Fibroblast of skin of left quadriceps (primary cell): ENCODE data around the gene RPS4Y1.
"Not testable (repeated sequence)": the region's sequence is repeated elsewhere in the genome, so short reads cannot be mapped to it uniquely, and the experiment has no call there.

Experiments used
- DNase-seq, 2 experiments: peaks; one replicate each; pipeline ENCODE4 v3.0.0-alpha.2; 2013; ENCODE audit warnings: low read depth in 2 of 2

Gene RPS4Y1

DNA sequence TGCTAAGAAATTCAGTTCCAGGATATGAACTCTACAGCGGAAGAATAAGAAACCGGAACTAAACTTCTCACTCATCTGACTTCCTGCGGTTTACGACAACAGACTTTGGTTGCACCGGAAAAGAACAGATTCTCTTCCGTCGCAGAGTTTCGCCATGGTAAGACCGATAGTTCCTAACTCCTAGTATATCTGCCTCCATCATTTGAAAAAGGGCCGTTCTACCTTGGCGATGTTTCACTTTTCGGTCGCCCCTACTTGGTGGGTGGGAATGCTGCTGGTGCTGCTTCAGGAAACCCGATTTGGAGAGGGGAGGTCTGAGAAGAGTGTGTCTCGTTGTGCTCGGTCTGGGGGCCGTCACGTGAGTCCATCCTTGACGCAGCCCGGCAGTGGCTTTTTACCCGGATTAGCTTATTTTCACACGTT, at the start of gene RPS4Y1:
TSS of gene RPS4Y1 (plus strand) at position 132 of the 423 bp plus-strand sequence. CDS start at position 155, 23 bp downstream.
- peak; percentile 45 to 53 for DNase-seq

GRCh38 chrY:2796977-2797523, 44.4 kb upstream of the RPS4Y1 start:
- no peak for DNase-seq

DNA sequence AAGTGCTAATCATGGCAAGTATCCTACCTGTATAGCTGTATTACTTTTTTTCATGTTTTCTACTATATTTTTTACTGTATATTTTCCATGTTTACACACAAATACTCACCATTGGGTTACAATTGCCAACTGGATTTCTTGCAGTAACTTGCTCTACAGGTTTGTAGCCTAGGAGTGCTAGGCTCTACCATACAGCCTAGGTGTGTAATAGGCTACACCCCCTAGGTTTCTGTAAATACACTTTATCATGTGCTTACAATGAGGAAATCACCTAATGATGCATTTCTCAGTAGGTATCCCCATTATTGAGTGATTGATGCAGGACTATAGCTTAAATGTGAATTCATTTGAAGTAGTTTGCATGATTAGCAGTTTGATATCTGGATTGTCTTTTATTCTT, 43.4 kb upstream of the RPS4Y1 start:
- no peak for DNase-seq

DNA sequence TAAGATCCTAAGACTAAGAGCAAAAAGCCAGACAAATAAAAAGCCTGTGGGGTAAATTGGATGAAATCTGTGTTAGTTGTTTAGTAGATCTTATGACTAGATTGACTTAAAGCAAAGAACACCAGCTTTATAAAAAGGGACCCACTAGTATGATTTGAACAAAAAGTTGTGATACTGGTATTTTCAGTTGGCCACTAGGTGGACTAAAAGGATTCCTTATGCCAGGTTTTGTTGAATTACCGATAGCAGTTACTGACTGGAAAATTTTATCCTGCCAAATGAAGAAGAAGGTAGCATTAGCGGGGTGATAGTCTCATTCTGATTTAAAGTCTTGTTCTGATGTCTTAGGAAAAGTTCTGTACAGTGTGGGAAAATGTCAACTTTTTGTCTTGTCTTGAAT, 41.2 kb upstream of the RPS4Y1 start:
- no peak for DNase-seq

DNA sequence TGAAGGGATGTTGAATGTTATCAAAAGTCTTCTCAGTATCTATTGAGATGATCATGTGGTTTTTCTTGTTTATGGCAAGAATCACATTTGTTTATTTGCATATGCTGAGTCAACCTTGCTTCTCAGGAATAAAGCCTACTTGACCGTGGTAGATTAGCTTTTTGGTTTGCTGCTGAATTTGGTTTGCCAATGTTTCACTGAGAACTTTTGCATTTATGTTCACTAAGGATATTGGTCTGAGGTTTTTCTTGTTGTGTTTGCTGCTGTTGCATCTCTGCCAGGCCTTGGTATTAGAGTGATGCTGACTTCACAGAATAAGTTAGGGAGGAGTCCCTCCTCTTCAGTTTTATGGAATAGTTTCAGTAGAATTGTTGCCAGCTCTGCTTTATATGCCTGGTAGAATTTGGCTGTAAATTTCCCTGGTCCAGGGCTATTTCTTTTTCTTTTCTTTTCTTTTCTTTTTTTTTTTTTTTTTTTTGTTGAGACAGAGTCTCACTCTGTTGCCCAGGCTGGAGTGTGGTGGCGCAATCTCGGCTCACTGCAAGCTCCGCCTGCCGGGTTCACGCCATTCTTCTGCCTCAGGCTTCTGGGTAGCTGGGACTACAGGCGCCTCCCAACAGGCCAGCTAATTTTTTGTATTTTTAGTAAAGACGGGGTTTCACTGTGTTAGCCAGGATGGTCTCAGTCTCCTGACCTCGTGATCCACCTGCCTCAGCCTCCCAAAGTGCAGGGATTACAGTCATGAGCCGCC, 24.1 kb upstream of the RPS4Y1 start:
- not testable (repeated sequence) for DNase-seq

GRCh38 chrY:2824471-2824870, 16.9 kb upstream of the RPS4Y1 start:
- no peak for DNase-seq

GRCh38 chrY:2828497-2828896, 12.9 kb upstream of the RPS4Y1 start:
- DNase-seq: no peak

DNA sequence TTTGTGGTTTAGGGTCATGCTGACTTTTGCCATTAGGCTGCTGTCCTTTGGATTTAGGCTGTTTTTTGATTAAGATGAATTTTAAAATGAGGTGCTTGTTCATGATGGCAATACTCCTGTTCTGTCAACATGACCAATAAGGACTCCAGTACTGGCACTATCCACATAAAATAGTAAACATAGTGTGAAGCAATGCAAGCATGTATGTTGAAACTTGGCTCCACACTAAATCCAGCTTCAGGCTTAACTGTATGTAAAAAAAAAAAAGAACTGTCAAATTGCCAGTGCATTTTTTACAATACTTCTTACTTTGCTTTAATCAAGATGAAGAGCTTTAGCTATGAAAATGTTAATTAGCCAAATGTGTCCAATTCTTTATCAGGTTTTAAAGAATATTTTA, 6.2 kb upstream of the RPS4Y1 start:
- no peak for DNase-seq

- DNase-seq: no peak
These were observed 4.3 kb upstream of the RPS4Y1 start for GRCh38 chrY:2837078-2837477.

- DNase-seq: no peak
These were observed 3.5 kb upstream of the RPS4Y1 start for GRCh38 chrY:2837932-2838331.

GRCh38 chrY:2846791-2847190, 5.4 kb downstream of the RPS4Y1 start:
- DNase-seq: no peak

DNA sequence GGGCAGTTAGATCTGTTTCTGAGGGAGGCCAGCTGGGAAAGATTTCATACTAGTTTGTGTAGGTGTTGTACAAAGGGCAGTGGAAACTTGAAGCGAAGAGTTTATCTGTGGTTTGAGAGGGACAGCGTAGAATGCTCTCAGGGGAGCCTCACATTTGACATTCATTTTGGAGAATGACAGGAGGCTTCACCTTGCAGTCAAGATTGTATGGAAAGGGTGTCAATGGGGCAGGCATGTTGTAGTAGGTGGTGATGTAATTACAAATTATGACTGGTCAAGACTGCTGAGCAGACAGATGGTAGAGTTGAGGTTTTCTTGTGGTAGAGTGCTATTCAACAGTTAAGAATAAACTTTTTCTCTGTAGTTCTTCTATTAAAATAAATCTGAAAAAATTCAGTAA, 7.0 kb downstream of the RPS4Y1 start:
- DNase-seq: no peak

DNA sequence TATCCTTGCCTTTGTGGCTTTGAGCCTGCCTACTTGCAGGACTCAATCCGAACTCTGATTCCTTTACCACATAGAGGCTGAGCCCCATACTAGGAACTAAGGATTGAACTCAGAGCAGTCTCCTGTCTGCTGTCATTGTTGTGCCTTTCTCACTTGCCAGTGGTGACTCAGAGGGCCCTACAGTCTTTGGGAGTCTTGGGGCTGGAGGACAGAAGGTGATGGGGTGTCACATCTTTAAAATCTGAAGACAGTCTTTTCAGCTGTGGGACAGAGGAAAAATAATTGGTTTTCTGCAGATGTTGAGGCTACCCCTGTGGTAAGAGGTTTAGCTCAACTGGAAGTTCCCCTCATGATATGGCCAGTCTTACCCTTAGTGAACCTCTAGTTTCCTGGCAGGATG, 8.0 kb downstream of the RPS4Y1 start:
- DNase-seq: no peak

DNA sequence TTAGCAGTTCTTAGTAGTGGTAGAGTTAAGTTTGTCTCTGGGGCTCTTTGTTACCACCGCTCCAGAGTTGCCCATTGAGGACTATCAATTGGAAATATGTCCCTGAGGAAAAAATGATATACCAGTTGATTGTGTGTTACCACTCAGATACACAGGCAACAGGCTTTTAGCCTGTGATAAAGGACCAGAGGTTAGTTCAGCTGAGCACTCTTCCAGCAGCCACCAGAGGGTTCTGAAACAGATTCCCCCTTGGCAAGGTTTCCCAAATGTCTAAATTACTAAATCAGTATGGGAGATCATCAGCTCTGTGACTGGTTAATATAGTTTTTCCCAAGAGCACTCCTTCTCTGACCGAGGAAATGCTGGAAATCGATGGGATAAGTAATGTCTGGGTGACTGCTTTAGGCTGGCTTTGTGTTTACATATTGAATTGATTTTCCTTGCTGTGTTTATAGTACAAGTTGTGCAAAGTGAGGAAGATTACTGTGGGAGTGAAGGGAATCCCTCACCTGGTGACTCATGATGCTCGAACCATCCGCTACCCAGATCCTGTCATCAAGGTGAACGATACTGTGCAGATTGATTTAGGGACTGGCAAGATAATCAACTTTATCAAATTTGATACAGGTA, 12.9 kb downstream of the RPS4Y1 start:
- no peak for DNase-seq

DNA sequence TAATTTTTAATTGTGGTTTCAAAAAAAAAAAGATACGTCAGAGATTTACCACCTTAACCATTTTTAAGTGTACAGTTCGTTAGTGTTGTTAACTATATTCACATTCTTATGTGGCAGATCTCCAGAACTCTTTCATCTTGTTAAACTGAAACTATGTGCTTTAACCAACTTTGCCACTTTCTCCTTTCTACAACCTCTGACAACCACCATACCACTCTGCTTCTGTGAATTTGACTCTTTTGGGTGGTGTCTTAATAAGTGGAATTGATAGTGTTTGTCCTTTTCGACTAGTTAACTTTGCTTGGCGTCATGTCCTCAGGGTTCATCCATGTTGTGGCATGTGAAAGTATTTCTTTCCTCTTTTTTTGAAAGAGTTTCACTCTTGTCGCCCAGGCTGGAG, 15.7 kb downstream of the RPS4Y1 start:
- no peak for DNase-seq

- DNase-seq: peak; percentile 0 to 1
These were observed 16.3 kb downstream of the RPS4Y1 start for GRCh38 chrY:2857686-2858085.

- DNase-seq: peak; percentile 1 to 2
These were observed 18.4 kb downstream of the RPS4Y1 start for GRCh38 chrY:2859782-2860181.

DNA sequence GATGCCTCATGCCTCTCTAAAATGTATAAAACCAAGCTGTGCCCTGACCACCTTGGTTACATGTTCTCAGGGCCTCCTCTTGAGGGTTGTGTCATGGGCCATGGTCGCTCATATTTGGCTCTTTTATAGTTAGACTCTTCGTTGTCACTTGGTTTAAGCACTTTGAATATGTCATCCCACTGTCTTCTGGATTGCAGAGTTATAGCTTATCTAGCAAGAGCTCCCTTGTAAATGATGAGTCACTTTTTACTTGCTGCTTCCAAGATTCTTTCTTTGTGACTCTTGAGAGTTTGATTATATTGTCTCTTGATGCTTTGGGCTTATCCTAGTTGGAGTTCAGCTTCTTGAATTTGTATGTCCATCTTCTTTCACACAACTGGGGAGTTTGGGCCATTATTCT, 19.1 kb downstream of the RPS4Y1 start:
- peak; percentile 48 for DNase-seq

GRCh38 chrY:2866581-2866980, 25.2 kb downstream of the RPS4Y1 start:
- no peak for DNase-seq

- no peak for DNase-seq
These were observed 26.1 kb downstream of the RPS4Y1 start for GRCh38 chrY:2867469-2867868.

GRCh38 chrY:2868035-2868607, 26.7 kb downstream of the RPS4Y1 start:
- no peak for DNase-seq

DNA sequence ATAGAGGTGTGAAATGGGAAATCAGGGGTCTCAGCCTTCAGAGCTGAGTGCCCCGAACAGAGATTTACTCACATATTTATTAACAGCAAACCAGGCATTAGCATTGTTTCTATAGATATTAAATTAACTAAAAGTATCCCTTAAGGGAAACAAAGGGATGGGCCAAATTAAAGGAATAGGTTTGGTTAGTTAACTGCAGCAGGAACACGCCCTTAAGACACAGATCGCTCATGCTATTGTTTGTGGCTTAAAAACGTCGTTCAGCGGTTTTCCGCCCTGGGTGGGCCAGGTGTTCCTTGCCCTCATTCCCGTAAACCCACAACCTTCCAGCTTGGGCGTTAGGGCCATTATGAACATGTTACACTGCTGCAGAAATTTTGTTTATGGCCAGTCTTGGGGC, 30.8 kb downstream of the RPS4Y1 start:
- not testable (repeated sequence) for DNase-seq

DNA sequence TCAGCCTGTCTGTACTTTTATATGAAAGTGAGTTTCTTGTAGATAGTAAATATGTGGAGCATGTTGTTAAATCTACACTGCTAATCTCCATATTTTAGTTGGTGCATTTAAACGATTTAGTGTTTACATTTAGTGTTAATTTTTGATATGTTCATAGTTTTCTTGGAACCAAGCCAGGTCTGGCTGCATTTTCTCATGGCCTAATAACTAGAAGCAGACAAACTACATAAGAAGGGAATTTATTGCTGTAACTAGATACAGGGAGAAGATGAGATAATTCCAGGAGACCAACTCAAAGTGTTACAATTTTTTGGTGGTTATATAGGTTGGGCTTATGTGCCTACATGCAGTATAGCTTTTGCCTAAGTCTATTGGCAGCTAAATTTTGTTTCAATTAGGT, 32.8 kb downstream of the RPS4Y1 start:
- DNase-seq: peak; percentile 23 to 29
